ENCODE measurements around the gene ADPRS.

The ADPRS gene, protein sequence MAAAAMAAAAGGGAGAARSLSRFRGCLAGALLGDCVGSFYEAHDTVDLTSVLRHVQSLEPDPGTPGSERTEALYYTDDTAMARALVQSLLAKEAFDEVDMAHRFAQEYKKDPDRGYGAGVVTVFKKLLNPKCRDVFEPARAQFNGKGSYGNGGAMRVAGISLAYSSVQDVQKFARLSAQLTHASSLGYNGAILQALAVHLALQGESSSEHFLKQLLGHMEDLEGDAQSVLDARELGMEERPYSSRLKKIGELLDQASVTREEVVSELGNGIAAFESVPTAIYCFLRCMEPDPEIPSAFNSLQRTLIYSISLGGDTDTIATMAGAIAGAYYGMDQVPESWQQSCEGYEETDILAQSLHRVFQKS

DNA sequence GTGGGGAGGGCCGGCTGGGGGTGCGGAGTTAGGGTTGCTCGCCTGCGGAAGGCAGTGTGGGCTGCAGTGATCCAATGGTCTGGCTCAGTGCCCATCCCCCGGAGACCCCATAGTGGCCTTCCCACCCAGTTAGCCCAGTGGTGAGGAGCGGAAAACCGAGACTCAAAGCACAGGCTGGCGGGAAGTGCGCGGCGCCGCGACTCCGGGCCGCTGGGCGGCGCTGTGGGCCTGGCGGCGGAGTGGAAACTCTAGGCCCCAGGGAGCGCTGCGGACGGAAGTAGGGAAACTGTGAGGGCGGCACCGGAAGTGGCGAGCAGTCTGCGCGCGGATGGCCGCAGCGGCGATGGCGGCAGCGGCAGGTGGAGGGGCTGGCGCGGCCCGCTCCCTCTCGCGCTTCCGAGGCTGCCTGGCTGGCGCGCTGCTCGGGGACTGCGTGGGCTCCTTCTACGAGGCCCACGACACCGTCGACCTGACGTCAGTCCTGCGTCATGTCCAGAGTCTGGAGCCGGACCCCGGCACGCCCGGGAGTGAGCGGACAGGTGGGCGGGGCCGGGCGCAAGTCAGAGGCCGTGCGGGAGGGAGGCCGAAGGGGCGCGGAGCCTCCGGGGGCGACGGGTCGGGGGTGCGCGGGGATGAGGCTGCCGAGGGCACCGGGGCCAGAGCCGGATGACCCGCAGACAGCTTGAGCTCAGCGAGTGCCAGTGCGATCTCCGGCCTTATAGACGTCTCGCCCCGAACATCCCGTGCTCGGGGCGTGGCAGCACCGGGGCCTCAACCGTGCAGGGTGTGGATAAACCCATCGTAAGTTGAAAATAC lies at the start of gene ADPRS:
ADPRS (plus strand) TSS at position 316 of the 816 bp plus-strand sequence; CDS start at position 329, 13 bp downstream.
- peaks cover 20% of the 10 kb centered on the region; the same call in 1 of the 2 replicates for H3K36me3 ChIP-seq (ENCODE audit: insufficient read depth, low read length)
- H3K27me3 ChIP-seq (ENCODE audit: insufficient read depth, low read length): no peaks in the 10 kb centered on the region
- peak within 1 kb of the TSS; percentile 98 for H2AFZ ChIP-seq (ENCODE audit: low read length, unreplicated experiment)
- peak within 1 kb of the TSS; percentile 99 for H3K4me3 ChIP-seq (ENCODE audit: low read depth, low read length)
- H3K79me2 ChIP-seq (ENCODE audit: control insufficient read depth, insufficient read depth, low read length, unreplicated experiment): peaks cover 44% of the 10 kb centered on the region
- peaks cover 11% of the 10 kb centered on the region for H3K4me1 ChIP-seq (ENCODE audit: control insufficient read depth, insufficient read depth, low read length, unreplicated experiment)
- H3K27ac ChIP-seq (ENCODE audit: low read depth, low read length): peak within 1 kb of the TSS; percentile 80

DNA sequence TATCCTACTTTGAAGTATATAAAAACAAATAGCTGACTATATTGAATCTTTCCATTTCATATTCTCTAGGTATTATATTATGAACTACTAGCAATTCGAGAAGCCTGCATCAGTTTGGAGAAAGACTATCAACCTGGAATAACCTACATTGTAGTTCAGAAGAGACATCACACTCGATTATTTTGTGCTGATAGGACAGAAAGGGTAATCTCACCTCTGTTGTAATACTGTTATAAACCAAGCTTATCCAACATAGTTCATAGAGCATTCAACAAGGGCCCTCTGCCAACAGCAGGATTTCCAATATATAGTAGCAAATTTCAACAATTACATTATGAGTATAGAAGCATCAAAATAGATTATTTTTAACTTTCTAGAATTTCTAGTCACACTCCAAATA lies 48.5 kb upstream of the ADPRS start:
- Histone ChIP-seq H3K4me1 (ENCODE audit: control insufficient read depth, insufficient read depth, low read length, unreplicated experiment) (no peaks in the 10 kb centered on the region), H3K27me3 (ENCODE audit: insufficient read depth, low read length) (no peaks in the 10 kb centered on the region), H3K27ac (ENCODE audit: low read depth, low read length) (no peak overlapping the region), H3K4me3 (ENCODE audit: low read depth, low read length) (no peak overlapping the region), H3K79me2 (ENCODE audit: control insufficient read depth, insufficient read depth, low read length, unreplicated experiment) (no peaks in the 10 kb centered on the region), H2AFZ (ENCODE audit: low read length, unreplicated experiment) (no peak overlapping the region), H3K36me3 (ENCODE audit: insufficient read depth, low read length) (peaks cover 20% of the 10 kb centered on the region)

DNA sequence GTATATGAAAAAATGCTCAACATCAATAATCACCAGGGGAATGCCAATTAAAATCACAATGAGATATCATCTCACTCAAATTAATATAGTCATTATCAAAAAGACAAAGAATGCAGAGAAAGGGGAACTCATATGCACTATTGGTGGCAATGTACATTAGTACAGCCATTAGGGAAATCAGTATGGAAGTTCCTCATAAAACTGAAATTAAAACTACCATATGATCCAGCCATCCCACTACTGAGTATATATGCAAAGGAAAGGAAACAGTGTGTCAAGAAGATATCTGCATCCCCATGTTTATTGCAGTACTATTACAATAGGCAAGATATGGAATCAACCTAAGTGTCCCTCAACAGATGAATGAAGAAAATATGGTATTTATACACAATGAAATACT lies 36.9 kb upstream of the ADPRS start:
- no peak overlapping the region for H2AFZ ChIP-seq (ENCODE audit: low read length, unreplicated experiment)
- peaks cover 16% of the 10 kb centered on the region for H3K36me3 ChIP-seq (ENCODE audit: insufficient read depth, low read length)
- H3K4me1 ChIP-seq (ENCODE audit: control insufficient read depth, insufficient read depth, low read length, unreplicated experiment): no peaks in the 10 kb centered on the region
- no peak overlapping the region for H3K4me3 ChIP-seq (ENCODE audit: low read depth, low read length)
- H3K27ac ChIP-seq (ENCODE audit: low read depth, low read length): no peak overlapping the region
- H3K79me2 ChIP-seq (ENCODE audit: control insufficient read depth, insufficient read depth, low read length, unreplicated experiment): no peaks in the 10 kb centered on the region
- H3K27me3 ChIP-seq (ENCODE audit: insufficient read depth, low read length): no peaks in the 10 kb centered on the region

DNA sequence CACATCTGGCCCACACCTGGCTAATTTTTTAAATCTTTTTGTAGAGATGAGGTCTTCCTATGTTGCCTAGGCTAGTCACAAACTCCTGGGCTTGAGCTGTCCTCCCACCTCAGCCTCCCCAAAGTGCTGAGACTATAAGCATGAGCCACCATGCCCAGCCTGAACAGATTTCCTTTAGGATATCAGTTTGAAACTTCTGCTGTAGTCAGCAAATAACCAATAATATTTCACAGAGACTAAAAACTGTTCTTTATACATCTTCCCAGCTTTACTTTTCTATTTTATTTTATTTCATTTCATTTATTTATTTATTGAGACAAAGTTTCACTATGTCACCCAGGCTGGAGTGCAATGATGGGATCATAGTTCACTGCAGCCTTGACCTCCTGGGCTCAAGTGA lies 34.7 kb upstream of the ADPRS start:
- Histone ChIP-seq H3K27me3 (ENCODE audit: insufficient read depth, low read length) (no peaks in the 10 kb centered on the region), H2AFZ (ENCODE audit: low read length, unreplicated experiment) (no peak overlapping the region), H3K27ac (ENCODE audit: low read depth, low read length) (no peak overlapping the region), H3K36me3 (ENCODE audit: insufficient read depth, low read length) (no peaks in the 10 kb centered on the region; the same call in 1 of the 2 replicates), H3K79me2 (ENCODE audit: control insufficient read depth, insufficient read depth, low read length, unreplicated experiment) (no peaks in the 10 kb centered on the region), H3K4me1 (ENCODE audit: control insufficient read depth, insufficient read depth, low read length, unreplicated experiment) (no peaks in the 10 kb centered on the region), H3K4me3 (ENCODE audit: low read depth, low read length) (no peak overlapping the region)

DNA sequence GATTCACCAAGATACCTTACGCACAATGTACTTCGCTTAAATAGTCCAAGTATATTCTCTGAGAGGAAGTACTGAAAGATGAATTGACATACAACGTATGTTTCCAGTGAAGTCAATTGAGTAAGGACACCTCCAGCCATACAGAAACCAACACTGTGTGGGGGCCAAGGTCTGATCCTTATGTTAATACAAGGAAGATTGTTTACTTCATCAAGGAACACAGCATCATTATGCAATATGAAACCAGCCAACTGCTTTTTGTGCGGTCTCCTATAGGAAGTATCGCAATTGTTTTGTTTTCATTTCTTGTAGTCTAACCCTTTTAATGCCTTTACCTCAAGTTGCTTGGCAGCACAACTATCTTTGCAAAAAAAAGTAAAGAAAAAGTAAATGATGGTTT lies 33.0 kb upstream of the ADPRS start:
- H3K27ac ChIP-seq (ENCODE audit: low read depth, low read length): no peak overlapping the region
- no peak overlapping the region for H3K4me3 ChIP-seq (ENCODE audit: low read depth, low read length)
- H3K27me3 ChIP-seq (ENCODE audit: insufficient read depth, low read length): no peaks in the 10 kb centered on the region
- H3K79me2 ChIP-seq (ENCODE audit: control insufficient read depth, insufficient read depth, low read length, unreplicated experiment): no peaks in the 10 kb centered on the region
- no peaks in the 10 kb centered on the region for H3K36me3 ChIP-seq (ENCODE audit: insufficient read depth, low read length)
- no peaks in the 10 kb centered on the region for H3K4me1 ChIP-seq (ENCODE audit: control insufficient read depth, insufficient read depth, low read length, unreplicated experiment)
- H2AFZ ChIP-seq (ENCODE audit: low read length, unreplicated experiment): no peak overlapping the region

DNA sequence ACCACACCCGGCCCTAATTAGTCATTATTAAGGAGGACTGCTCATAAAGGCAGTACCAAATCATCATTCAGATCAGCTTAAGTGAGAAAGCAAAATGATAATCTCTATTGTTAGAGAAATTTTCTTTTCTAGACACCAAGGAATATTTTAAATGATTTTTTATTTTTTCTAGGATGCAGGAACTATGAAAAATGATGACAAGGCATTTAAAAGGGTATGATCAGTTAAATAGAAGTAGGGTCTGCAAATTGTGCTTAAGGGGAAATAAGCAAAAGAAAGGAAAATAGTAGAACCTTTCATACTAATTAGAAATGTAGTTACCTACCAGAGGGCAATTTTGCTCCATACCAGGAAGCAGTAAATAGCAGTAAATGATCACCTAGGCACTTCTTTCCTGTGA lies 26.4 kb upstream of the ADPRS start:
- H3K27me3 ChIP-seq (ENCODE audit: insufficient read depth, low read length): no peaks in the 10 kb centered on the region
- no peak overlapping the region for H3K4me3 ChIP-seq (ENCODE audit: low read depth, low read length)
- no peaks in the 10 kb centered on the region for H3K4me1 ChIP-seq (ENCODE audit: control insufficient read depth, insufficient read depth, low read length, unreplicated experiment)
- no peaks in the 10 kb centered on the region for H3K36me3 ChIP-seq (ENCODE audit: insufficient read depth, low read length)
- no peaks in the 10 kb centered on the region for H3K79me2 ChIP-seq (ENCODE audit: control insufficient read depth, insufficient read depth, low read length, unreplicated experiment)
- no peak overlapping the region for H2AFZ ChIP-seq (ENCODE audit: low read length, unreplicated experiment)
- no peak overlapping the region for H3K27ac ChIP-seq (ENCODE audit: low read depth, low read length)

DNA sequence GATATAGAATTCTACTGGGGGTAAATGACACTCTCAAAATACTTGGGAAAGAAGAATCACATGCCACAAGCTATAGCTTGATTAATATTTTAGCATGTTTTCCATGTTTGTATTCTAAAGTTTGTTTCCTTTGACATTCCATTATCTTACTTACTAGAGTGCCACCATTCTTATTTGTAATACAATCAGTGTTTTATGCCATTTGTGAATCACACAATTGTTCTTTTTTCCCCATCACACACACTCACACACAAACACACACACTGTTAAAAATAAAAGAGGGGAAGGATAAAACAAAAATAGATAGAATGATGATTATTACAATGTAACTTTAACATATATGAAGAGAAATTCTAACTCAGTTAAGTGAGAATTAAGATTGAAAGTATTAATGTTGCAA lies 20.8 kb upstream of the ADPRS start:
- H3K27me3 ChIP-seq (ENCODE audit: insufficient read depth, low read length): no peaks in the 10 kb centered on the region
- no peaks in the 10 kb centered on the region for H3K36me3 ChIP-seq (ENCODE audit: insufficient read depth, low read length)
- H3K27ac ChIP-seq (ENCODE audit: low read depth, low read length): no peak overlapping the region
- no peaks in the 10 kb centered on the region for H3K79me2 ChIP-seq (ENCODE audit: control insufficient read depth, insufficient read depth, low read length, unreplicated experiment)
- H2AFZ ChIP-seq (ENCODE audit: low read length, unreplicated experiment): no peak overlapping the region
- no peak overlapping the region for H3K4me3 ChIP-seq (ENCODE audit: low read depth, low read length)
- H3K4me1 ChIP-seq (ENCODE audit: control insufficient read depth, insufficient read depth, low read length, unreplicated experiment): no peaks in the 10 kb centered on the region

DNA sequence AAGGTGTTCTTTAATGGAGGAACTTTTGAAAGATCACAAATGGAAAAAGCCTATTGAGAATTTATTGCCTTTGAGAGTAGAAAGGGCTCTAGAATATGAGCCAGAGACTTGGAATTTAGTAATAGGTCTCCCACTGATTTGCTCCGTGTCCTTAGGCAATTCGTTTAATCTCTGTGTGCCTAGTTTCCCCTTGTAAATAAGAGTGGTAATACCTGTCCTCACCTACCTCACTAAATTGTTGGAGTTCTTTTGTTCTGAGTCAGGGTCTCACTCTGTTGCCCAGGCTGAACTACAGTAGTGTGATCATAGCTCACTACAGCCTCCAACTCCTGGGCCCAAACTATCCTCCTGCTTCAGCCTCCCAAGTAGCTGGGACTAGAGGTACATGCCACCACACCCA lies 19.8 kb upstream of the ADPRS start:
- H3K79me2 ChIP-seq (ENCODE audit: control insufficient read depth, insufficient read depth, low read length, unreplicated experiment): no peaks in the 10 kb centered on the region
- no peak overlapping the region for H3K4me3 ChIP-seq (ENCODE audit: low read depth, low read length)
- H3K4me1 ChIP-seq (ENCODE audit: control insufficient read depth, insufficient read depth, low read length, unreplicated experiment): no peaks in the 10 kb centered on the region
- no peaks in the 10 kb centered on the region for H3K36me3 ChIP-seq (ENCODE audit: insufficient read depth, low read length)
- no peak overlapping the region for H3K27ac ChIP-seq (ENCODE audit: low read depth, low read length)
- no peak overlapping the region for H2AFZ ChIP-seq (ENCODE audit: low read length, unreplicated experiment)
- H3K27me3 ChIP-seq (ENCODE audit: insufficient read depth, low read length): no peaks in the 10 kb centered on the region

DNA sequence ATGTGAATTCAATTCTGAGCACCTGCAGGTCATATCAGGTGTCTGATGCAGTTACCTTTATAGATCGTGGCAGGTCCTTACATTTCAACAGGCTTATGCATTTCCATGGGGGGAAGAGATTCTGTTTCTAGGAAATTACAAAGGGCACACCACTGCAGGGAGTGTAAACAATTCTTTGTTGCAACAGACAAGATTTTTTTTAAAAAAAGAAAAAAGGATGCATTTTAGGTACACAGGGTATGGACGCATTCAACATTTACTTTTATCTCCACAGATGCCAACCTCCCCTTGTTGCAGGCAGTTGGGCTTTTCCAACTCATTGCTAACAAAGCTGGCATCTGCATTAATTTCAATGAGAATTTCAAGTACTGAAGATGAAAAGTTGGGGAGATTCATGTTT lies 18.3 kb upstream of the ADPRS start:
- Histone ChIP-seq H3K27me3 (ENCODE audit: insufficient read depth, low read length) (no peaks in the 10 kb centered on the region), H3K27ac (ENCODE audit: low read depth, low read length) (no peak overlapping the region), H3K36me3 (ENCODE audit: insufficient read depth, low read length) (no peaks in the 10 kb centered on the region), H2AFZ (ENCODE audit: low read length, unreplicated experiment) (no peak overlapping the region), H3K79me2 (ENCODE audit: control insufficient read depth, insufficient read depth, low read length, unreplicated experiment) (no peaks in the 10 kb centered on the region), H3K4me3 (ENCODE audit: low read depth, low read length) (no peak overlapping the region), H3K4me1 (ENCODE audit: control insufficient read depth, insufficient read depth, low read length, unreplicated experiment) (no peaks in the 10 kb centered on the region)

DNA sequence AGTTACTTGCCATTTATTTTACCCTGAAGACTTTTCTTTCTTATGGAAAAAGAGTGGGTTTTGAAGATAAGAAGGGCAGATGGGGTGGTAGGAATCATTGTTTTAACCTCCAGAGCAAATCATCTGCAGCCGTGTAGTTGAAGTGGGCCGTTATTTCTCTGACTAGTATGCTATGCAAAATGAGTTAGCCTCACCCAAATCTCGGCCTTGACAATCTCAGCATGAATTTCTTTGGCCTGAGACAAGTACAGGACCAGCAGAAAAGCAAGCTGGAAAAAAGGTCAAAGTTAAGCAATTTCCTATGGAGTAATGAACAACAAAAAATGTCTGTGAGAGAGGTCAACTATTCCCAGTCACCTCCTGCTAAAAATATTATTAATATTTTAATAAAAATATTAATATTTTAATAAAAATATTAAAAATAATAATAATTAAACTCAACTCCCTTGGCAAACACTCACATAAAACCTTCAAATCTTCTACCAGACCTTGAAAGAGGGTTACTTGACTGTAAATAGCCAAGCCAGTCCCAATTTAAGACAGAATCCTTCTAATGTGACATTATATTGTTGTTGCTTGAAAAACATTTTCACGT lies 11.6 kb upstream of the ADPRS start:
- no peaks in the 10 kb centered on the region for H3K27me3 ChIP-seq (ENCODE audit: insufficient read depth, low read length)
- H2AFZ ChIP-seq (ENCODE audit: low read length, unreplicated experiment): no peak overlapping the region

More for the DNA sequence above, 11.6 kb upstream of the ADPRS start:
- no peaks in the 10 kb centered on the region for H3K4me1 ChIP-seq (ENCODE audit: control insufficient read depth, insufficient read depth, low read length, unreplicated experiment)
- no peak overlapping the region for H3K4me3 ChIP-seq (ENCODE audit: low read depth, low read length)
- no peaks in the 10 kb centered on the region for H3K79me2 ChIP-seq (ENCODE audit: control insufficient read depth, insufficient read depth, low read length, unreplicated experiment)
- no peaks in the 10 kb centered on the region for H3K36me3 ChIP-seq (ENCODE audit: insufficient read depth, low read length)
- H3K27ac ChIP-seq (ENCODE audit: low read depth, low read length): no peak overlapping the region
